NK-92 treated with Interleukin-12 subunit alpha and Interleukin-12 subunit beta, amount 100 ng/mL, for 24 hours (cell line): ENCODE results near the gene ZNF296.

Experiments
- DNase-seq: peaks from one replicate; lab custom pipeline; 2025; lab: John Stamatoyannopoulos, UW

ZNF296 gene

DNA sequence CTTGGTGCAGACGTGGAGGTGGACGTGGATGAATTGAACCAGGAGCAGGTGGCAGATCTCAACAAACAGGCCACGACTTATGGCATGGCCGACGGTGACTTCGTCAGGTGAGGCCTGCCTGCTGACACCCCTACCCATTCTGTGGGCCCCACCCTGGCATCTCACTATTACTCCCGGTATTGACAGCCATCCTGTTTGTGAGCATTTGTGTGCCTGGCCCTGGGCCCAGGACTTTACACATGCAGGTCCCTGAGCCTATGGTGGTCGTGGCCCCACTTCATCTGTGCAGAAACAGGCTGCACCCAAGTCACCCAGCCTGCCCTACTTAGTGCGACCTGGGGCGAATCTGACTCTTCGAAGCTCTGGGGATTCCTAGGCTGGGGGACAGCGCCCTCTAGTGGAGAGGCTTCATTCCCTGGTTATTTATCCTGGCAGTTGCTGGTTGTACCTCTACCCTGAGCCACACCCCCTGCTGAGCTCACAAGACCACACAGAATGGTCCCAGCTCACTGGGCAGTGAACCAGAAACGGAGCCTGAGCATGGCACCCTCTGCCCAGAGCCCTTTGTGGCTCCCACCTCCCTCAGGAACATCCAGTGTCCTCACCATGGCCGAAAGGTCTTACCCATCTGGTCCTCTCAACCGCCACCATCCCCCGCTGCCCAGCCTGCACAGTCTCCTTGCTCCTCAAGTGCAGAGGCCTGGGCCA, 16.9 kb downstream of the ZNF296 start:
- DNase-seq = peak; percentile 54

DNA sequence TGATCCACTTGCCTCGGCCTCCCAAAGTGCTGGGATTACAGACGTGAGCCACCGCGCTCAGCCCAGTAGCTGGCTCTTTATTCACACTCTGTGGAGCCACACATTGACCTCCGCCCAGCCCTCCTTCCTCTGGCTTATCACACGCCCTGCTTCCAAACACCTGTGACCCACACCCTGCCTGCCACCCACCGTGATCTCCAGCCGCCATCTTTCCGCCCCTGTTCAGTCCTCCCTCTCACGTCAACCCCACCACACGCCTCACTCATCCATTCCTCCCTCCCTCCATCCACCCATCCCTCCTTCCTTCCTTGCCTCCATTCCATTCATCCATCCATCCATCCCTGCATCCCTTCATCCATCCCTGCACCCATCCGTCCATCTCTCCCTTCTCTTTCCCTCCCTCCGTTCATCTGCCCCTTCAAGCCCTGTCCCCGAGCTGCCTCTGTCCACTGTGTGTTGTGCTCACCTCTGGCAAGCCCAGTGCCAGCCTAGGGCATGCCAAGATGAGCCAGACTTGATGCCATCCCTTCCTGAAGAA, 17.6 kb downstream of the ZNF296 start:
- DNase-seq = no peak

- DNase-seq = no peak
These were observed 18.8 kb downstream of the ZNF296 start for GRCh38 chr19:45057444-45057843.

- DNase-seq = no peak
These were observed 19.4 kb downstream of the ZNF296 start for GRCh38 chr19:45056831-45057230.

- DNase-seq = no peak
These were observed 24.2 kb downstream of the ZNF296 start for GRCh38 chr19:45051929-45052579.

- DNase-seq = no peak
These were observed 26.2 kb downstream of the ZNF296 start for GRCh38 chr19:45050036-45050435.

GRCh38 chr19:45049073-45049736, 27.1 kb downstream of the ZNF296 start:
- DNase-seq = no peak

GRCh38 chr19:45047188-45047797, 29.0 kb downstream of the ZNF296 start:
- no peak for DNase-seq

- no peak for DNase-seq
These were observed 29.9 kb downstream of the ZNF296 start for GRCh38 chr19:45046355-45046754.

GRCh38 chr19:45045671-45046353, 30.5 kb downstream of the ZNF296 start:
- no peak for DNase-seq

DNA sequence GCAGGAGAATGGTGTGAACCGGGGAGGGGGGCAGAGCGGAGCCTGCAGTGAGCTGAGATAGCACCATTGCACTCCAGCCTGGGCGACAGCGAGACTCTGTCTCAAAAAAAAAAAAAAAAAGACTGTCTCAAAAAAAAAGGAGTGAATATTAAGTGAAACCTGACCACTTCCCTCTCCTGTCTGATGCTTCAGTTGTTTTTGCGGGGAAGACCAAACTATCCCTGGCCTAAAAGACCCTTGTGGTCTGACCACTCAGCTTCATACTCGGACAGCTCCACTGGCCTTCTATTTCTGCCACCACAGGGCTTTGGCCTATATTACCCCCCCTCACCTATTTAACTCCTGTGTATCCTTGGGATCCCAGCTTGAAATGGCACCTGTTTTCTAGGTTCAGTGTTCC, 35.2 kb downstream of the ZNF296 start:
- DNase-seq = no peak

GRCh38 chr19:45040059-45040771, 36.1 kb downstream of the ZNF296 start:
- DNase-seq = no peak

DNA sequence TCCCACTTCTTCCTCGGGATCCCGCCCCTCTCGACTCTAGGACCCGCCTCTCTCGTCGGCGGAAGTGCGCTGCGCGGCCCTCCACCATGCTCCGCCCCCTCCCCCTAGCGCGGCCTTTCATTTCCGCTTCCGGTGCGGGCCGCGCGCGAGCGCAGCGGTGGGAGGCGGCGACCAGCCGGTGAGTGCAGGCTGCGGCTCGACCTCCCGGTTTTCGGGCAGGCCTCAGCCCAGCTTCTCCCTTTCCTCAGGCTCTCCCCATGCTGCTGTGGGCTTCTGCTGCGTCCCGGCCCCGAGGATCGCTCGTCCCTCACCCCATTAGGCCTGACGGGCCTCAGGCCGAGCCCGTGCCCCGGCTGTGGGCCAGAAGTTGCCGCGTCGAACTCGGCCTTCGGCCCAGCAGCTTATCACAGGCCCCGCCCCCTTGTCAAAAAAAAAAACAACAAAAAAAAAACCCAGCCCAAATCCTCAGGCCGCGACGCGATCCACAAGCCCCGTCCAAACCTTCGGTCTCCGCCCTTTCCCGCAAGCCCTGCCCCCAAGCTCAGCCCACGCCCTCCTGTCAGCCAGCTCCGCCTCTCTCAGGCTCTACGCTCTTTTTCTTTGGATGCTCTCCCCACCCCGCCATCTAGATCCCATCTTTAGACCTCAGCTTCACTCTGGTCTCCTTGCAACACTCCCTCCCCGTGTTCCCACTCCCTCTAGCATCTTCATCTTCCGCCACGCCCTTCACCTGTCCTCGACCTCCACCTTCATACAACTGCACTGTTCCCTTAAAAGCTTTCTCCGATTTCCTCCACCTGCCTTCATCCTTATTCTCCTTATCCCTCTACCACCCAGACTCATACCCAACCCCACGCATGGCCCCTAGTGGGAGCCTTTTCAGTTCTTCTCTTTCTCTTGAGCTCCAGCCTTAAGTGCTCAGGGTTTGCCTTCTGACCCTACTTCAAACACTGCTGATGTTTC, 37.1 kb downstream of the ZNF296 start, which contains the start of gene CLASRP:
Gene CLASRP, plus strand, starts transcription at position 115 of the 963 bp plus-strand sequence. CDS start 1,168 bp downstream, outside the sequence.
- DNase-seq = peak; percentile 77

DNA sequence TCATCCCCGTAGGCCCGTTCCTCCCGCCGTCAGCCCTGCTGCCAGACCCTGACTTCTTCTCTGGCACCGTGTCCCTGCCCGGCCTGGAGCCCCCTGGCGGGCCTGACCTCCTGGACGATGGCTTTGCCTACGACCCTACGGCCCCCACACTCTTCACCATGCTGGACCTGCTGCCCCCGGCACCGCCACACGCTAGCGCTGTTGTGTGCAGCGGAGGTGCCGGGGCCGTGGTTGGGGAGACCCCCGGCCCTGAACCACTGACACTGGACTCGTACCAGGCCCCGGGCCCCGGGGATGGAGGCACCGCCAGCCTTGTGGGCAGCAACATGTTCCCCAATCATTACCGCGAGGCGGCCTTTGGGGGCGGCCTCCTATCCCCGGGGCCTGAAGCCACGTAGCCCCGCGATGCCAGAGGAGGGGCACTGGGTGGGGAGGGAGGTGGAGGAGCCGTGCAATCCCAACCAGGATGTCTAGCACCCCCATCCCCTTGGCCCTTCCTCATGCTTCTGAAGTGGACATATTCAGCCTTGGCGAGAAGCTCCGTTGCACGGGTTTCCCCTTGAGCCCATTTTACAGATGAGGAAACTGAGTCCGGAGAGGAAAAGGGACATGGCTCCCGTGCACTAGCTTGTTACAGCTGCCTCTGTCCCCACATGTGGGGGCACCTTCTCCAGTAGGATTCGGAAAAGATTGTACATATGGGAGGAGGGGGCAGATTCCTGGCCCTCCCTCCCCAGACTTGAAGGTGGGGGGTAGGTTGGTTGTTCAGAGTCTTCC, 38.7 kb downstream of the ZNF296 start:
- DNase-seq = no peak

- no peak for DNase-seq
These were observed 40.5 kb downstream of the ZNF296 start for GRCh38 chr19:45035755-45036154.

- DNase-seq = no peak
These were observed 43.9 kb downstream of the ZNF296 start for GRCh38 chr19:45032421-45032820.

GRCh38 chr19:45030825-45031224, 45.5 kb downstream of the ZNF296 start:
- DNase-seq = no peak

DNA sequence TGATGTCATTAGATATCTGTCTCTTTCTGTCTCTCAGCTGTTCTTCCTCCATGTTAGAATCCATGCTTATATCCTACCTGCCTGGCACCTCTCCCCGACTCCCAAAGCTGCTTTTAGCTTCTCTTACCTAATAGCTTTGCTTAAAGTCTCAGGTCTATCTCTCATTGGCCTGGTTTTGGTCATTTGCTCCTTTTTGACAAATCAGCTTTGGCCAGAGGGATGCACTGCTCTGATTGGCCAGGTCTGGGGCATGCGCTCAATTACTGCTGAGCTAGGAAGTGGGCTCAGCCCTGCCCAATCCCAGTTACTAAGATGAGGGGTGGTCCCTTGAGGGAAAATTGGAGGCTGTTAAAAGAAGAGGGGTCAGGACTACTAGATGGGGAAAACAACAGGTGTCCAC, 48.9 kb downstream of the ZNF296 start:
- DNase-seq = no peak

- no peak for DNase-seq
These were observed 51.0 kb downstream of the ZNF296 start for GRCh38 chr19:45025264-45025663.
